Hematopoietic multipotent progenitor cell treated with erythropoietin and hydrocortisone succinate and interleukin-3 and kit ligand, for 6 days (in vitro differentiated cells): ENCODE results near the gene BHLHE40.

Experiments
- DNase-seq: peaks from one replicate; pipeline ENCODE4 v3.0.0-alpha.2; 2015

The BHLHE40 gene

GRCh38 chr3:5022187-5022965 is 43.1 kb downstream of the BHLHE40 start:
- DNase-seq = no peak

DNA sequence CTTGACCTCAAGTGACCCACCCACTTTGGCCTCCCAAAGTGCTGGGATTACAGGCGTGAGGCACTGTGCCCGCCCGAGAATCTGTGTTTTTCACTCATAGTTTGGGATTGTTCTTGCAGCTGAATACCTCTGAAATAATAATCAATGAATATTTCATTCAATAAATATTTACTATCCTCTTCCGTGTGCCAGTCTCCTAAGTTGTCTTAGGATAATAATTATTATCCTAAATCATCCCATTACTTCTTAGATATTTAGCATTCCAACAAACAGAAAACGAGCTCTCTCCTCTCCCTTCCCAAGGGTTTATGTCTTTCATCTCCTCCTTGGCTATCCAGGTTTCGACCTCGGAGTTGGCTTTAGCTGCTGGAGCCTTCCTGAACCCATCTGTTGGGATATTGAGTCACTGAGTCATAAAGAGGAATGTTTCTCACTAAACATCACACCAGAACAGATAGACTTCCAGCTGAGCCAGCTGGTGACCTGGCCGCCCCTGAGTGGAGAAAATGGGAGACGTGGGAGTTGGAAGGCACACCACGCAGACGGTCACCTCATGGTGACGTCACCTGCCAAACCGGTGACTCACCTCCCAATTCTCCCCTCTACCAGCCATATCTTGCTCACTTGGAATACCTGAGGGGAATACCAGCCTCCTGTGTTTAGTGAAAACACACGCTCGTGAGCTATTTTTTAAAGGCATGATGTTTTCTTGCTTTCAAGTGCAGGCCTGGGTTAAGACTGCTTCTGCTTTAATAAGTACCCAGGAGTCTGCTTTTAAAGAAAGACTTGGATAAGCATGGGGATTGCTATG is 43.9 kb downstream of the BHLHE40 start:
- DNase-seq = no peak

- DNase-seq = no peak
These were observed 44.6 kb downstream of the BHLHE40 start for GRCh38 chr3:5023777-5024346.

- no peak for DNase-seq
These were observed 46.8 kb downstream of the BHLHE40 start for GRCh38 chr3:5026046-5026362.

GRCh38 chr3:5029715-5030114 is 50.5 kb downstream of the BHLHE40 start:
- DNase-seq = no peak

DNA sequence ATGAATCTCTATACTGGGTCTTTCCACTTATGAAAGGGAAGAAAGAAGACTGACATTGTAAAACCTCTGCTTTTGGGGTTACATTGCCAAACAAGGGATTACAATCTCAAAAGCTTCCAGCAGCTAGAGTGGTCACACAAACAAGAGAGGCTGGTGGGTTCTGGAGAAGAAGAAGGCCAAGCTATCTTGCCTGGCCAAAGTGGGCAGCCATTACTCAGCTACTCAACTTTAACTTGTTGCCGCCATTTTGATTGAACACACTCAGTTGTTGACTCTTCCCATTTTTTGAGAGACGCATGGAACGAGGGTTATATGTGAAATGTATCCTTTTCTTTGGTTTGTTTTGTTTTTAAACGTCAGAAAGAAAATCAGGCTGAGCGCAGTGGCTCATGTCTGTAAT is 50.9 kb downstream of the BHLHE40 start:
- no peak for DNase-seq

- no peak for DNase-seq
These were observed 53.6 kb downstream of the BHLHE40 start for GRCh38 chr3:5032844-5033243.
